PC-9 (cell line): ENCODE measurements around the gene LILRB4.
A peak's percentile ranks its signal among the peaks of the same experiment; 100 is the strongest.

Experiments used
- CTCF ChIP-seq: fragments of 200-600 bp; sonication (generic); conservative IDR thresholded peaks from 2 replicates; pipeline ENCODE4 v1.6.1; 2017; ENCODE audit warnings: mixed run types, antibody characterized with exemption, mild to moderate bottlenecking, moderate library complexity
- EZH2 ChIP-seq: fragments of 200-600 bp; sonication (generic); IDR thresholded peaks from 2 replicates; pipeline ENCODE4 v1.8.0; 2017; ENCODE audit warnings: antibody characterized with exemption, low read depth

- TF ChIP-seq CTCF (peak; percentile 86), EZH2 (no peak)
Measured at GRCh38 chr19:54653181-54653809, 9.5 kb upstream of the LILRB4 start.
